HG03432 (cell line): ENCODE data around the gene LDLRAD3.

Experiments
- ATAC-seq: cut with Tn5 transposase; IDR thresholded peaks from one replicate; pipeline ENCODE4 v1.9.1; 2021; ENCODE audit warnings: mild to moderate bottlenecking, moderate library complexity; ENCODE audit not compliant: unreplicated experiment

LDLRAD3 gene

DNA sequence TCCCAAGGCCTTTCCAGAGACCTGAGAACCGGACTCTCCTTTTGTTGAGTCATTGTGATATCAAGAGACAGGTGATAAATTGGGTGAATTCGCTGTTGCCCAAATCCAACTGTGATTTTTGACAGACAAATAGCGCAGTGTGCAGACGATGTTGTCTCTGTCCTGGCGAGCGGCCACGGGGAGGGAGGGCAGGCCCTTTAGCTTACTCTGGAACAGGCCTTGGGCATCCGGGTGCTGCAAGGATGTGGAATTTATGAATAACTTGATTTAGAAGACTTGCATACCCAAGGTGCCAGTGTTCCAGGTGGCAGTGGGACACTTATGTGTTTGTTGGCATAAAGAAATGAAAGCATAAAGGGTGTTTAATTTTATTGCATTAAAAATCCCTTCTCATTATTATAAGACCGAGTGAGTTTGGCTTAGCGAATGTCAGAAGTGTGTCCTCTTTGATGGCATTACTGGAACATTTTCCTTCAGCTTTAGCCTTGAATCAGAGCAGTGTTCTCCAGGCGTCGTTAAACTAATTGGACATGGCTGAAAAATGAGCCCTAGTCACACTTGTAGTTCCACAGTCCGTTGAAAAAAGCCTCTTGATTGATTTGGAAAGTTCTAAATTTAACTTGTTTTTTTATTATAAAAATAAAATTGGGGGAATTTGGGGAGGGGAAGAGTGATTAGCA is 9.4 kb downstream of the LDLRAD3 start:
- no peak for ATAC-seq

GRCh38 chr11:35954205-35954604 is 10.3 kb downstream of the LDLRAD3 start:
- ATAC-seq = no peak

GRCh38 chr11:35955636-35956035 is 11.8 kb downstream of the LDLRAD3 start:
- ATAC-seq = no peak

- ATAC-seq = peak; percentile 50
Measured at GRCh38 chr11:35962369-35963138, 18.7 kb downstream of the LDLRAD3 start.

- no peak for ATAC-seq
Measured at GRCh38 chr11:35963911-35964310, 20.0 kb downstream of the LDLRAD3 start.

DNA sequence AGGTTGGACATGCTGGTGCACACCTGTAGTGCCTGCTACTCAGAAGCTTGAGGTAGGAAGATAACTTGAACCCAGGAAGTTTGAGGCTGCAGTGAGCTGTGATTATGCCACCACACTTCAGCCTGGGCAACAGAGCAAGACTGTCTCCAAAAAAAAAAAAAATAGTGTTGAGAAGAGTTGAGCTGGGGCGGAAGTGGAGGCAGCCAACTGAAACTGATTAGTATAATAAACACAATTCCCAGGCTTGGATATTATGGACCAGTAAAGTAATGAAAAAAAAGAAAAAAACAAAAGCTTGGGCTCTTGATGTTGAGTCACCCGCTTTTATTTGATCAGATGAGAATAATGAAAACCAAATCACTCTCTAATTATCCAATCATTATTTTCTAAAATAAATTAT is 21.0 kb downstream of the LDLRAD3 start:
- ATAC-seq = no peak

DNA sequence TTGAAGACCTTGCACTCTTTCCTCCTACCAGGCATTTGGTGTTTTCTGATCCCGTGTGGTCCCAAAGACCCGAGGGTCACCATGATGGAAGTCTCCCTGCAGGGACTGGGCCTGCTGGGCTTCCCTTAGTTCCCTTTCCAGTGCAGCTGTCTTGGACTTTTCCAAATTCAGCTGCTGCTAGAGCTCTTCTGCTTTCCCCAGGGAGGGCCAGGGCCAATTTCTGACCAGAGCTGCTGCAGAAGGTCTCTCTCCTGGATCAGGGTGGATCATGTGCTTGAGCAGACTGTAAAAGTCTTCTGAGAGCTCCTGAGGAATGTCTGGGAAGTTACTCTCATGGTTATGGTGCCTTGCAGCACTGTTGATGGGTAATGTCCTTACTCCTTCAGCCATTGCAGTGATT is 23.2 kb downstream of the LDLRAD3 start:
- no peak for ATAC-seq

DNA sequence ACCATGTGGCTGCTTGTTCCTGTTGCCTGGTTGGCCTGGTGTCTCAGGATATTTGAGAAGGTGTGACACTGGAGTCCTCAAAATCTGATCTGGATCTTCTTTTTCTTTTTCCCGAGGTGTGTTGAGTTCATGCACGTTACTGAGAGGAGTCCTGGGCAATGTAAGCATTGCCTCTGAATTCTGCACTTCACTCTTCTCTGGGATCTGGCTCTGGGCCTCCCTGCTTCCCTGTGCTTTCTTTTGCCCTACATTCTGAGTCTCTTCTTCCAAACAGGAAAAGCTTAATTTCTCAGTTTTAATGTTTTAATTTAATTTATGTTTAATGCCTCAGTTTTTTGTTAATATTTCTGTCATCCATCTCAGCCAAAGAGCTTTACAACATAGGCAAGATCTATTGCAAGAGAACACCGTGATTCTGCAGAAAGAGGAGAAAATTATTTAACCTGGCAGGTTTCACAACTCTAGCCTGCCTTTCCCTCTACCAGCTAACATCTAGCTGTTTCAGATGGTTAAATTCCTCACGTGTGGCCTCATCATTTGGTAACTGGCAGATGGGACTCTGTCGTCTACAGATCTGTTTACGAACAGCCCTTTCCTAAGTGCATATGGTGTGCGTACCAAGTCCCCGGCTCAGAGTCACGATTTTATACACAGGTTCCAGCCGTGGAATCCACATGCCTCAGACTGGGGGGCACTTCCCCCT is 24.7 kb downstream of the LDLRAD3 start:
- no peak for ATAC-seq

DNA sequence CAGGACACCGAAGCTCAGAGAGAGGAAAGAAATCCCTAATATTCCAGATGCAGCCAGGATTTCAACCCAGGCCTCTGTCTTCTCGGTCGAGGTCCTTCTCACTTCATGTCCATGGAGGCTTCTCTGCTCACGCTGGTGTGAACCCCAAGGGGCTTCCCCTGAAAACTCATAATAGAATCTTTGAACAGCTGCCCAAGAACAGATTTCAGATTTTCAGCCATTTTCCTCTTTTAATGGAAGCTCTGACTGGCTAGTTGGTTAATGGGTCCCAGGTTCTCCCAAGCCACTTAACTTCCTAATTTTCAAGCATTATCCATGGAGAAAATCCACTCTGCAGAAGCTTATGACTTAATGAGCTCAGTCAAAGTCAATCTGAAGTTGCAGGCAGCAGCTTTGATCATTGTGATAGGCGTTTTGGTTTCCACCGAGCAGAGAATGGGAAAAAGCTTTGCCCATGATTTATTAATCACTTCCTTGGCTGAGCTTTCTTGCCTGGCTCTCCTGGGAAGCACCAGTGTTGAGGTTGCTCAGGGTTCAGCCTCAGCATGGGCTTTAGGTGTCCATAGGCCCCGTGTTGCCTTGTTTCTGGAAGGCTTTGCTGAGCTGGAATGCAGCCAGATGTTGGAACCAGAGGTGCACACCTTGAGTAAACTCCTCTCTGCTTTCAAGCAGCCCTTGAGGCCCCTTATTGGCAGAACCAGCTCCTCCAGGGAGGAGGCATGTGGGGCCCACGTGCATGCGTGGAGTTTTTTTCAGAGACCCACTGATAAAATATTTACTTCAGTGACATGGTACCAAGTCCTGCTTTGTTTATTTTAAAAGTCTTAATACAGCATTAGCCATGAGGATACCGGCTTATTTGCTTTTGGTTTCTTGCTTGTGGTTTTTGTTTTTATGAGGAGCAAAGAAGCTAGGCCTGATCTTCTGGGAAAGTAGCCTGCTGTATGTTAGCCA is 25.5 kb downstream of the LDLRAD3 start:
- ATAC-seq = peak; percentile 51

- no peak for ATAC-seq
Measured at GRCh38 chr11:35970445-35970844, 26.6 kb downstream of the LDLRAD3 start.

- ATAC-seq = no peak
Measured at GRCh38 chr11:35971841-35972422, 28.1 kb downstream of the LDLRAD3 start.

DNA sequence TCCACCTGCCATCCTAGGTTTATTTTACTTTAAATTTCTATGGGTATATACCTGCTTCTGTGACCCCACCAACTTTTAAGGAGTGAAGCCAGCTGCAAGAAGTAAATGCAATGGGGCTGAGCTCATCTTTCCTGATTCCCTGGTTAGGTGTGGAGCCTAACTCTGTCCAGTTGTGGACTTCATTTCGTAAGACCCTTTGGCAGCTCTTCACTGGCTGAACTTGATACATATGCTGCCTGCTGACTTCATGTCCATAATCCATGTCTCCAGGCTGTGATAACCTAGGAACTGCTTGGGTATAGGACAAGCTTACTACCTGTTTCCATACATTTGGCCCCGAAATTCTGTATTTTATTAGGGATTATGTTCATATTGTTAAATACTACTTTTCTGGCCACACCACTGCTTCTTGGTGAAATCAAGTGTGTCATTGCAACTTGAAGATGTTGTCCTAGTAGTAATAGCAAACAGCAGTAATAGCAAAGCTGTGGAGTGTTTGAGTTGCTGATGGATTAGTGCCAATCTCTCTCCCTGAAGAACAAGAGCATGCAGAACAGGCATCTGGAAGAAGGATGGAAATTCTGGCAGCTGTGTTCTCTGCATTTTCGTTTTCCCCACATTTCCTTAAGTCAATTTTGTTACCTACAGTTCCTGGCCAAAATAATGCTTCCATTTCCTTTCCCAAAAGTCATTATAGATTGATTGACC is 31.2 kb downstream of the LDLRAD3 start:
- no peak for ATAC-seq

GRCh38 chr11:35976434-35976833 is 32.6 kb downstream of the LDLRAD3 start:
- ATAC-seq = no peak

GRCh38 chr11:35978183-35978582 is 34.3 kb downstream of the LDLRAD3 start:
- no peak for ATAC-seq

DNA sequence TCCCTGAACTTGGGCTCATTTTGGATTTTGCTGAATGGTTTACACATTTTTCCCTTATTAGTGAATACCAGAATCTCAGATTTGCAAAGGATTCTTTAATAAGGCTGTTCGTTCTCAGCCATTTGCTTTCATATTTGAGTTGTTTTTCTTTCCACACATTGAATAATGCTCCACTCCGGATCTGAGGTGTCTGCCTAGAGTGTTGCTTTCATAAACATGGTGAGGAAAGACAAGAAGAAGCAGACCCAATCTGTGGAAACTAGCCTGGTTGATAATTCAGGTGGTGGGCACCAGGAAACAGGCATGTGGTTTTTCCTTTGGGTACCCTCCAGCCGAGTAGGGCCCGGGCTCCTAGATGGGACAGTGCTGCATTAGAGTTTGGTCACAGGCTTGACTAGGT is 35.0 kb downstream of the LDLRAD3 start:
- ATAC-seq = no peak

GRCh38 chr11:35980686-35981390 is 37.0 kb downstream of the LDLRAD3 start:
- no peak for ATAC-seq

- no peak for ATAC-seq
Measured at GRCh38 chr11:35981581-35981980, 37.7 kb downstream of the LDLRAD3 start.

DNA sequence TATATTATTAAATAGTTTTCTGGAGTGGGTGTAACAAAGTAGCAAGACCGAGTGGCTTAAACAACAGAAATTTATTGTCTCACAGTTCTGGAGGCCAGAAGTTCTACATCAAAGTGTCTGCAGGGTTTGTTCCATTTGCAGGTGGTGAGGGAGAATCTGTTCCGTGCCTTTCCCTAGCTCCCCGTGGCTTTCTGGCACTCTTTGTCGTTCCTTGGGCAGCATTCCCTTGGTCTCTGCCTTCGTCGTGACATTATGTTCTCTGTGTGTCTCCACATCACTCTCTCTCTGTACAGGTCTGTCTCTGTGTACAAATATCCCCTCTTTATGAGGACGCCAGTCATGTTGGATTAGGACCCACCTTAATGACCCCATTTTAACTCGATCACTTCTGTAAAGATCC is 38.2 kb downstream of the LDLRAD3 start:
- no peak for ATAC-seq

GRCh38 chr11:35983981-35984380 is 40.1 kb downstream of the LDLRAD3 start:
- no peak for ATAC-seq
